DMS 273 treated with DMSO at 0.1 percent for 48 hours (cell line): ENCODE results near the gene GIMAP7.
"Not testable (repeated sequence)": the region's sequence is repeated elsewhere in the genome, so short reads cannot be mapped to it uniquely, and the experiment has no call there.

Source experiments
- DNase-seq: peaks from one replicate; lab custom pipeline; 2025; lab: John Stamatoyannopoulos, UW

Gene GIMAP7

GRCh38 chr7:150513758-150514157, 914 bp upstream of the GIMAP7 start:
- DNase-seq, result no peak

- no peak for DNase-seq
These were observed 826 bp downstream of the GIMAP7 start for GRCh38 chr7:150515248-150516147.

- no peak for DNase-seq
These were observed 2.5 kb downstream of the GIMAP7 start for GRCh38 chr7:150516956-150517745.

GRCh38 chr7:150519310-150519709, 4.6 kb downstream of the GIMAP7 start:
- no peak for DNase-seq

GRCh38 chr7:150520145-150520544, 5.5 kb downstream of the GIMAP7 start:
- DNase-seq, result no peak

GRCh38 chr7:150522931-150523330, 8.3 kb downstream of the GIMAP7 start:
- DNase-seq, result not testable (repeated sequence)

GRCh38 chr7:150524018-150524417, 9.3 kb downstream of the GIMAP7 start:
- DNase-seq, result no peak

- DNase-seq, result no peak
These were observed 17.0 kb downstream of the GIMAP7 start for GRCh38 chr7:150531704-150532103.

GRCh38 chr7:150538259-150538658, 23.6 kb downstream of the GIMAP7 start:
- no peak for DNase-seq

- DNase-seq, result no peak
These were observed 38.5 kb downstream of the GIMAP7 start for GRCh38 chr7:150553163-150553562.

- no peak for DNase-seq
These were observed 42.0 kb downstream of the GIMAP7 start for GRCh38 chr7:150556521-150557138.

- no peak for DNase-seq
These were observed 45.8 kb downstream of the GIMAP7 start for GRCh38 chr7:150560486-150560885.

- DNase-seq, result no peak
These were observed 48.2 kb downstream of the GIMAP7 start for GRCh38 chr7:150562919-150563318.

GRCh38 chr7:150564006-150564405, 49.3 kb downstream of the GIMAP7 start:
- DNase-seq, result no peak

GRCh38 chr7:150564566-150564965, 49.9 kb downstream of the GIMAP7 start:
- no peak for DNase-seq

GRCh38 chr7:150565239-150565638, 50.6 kb downstream of the GIMAP7 start:
- DNase-seq, result no peak

GRCh38 chr7:150566123-150566522, 51.5 kb downstream of the GIMAP7 start:
- no peak for DNase-seq

- no peak for DNase-seq
These were observed 51.9 kb downstream of the GIMAP7 start for GRCh38 chr7:150566572-150566971.

- no peak for DNase-seq
These were observed 52.5 kb downstream of the GIMAP7 start, which contains the start of gene GIMAP4 for GRCh38 chr7:150567169-150567568. TSS of gene GIMAP4 (plus strand) at chr7:150567390. CDS start at chr7:150569902, 2,512 bp downstream.

- no peak for DNase-seq
These were observed 53.2 kb downstream of the GIMAP7 start for GRCh38 chr7:150567871-150568301.

- no peak for DNase-seq
These were observed 54.0 kb downstream of the GIMAP7 start for GRCh38 chr7:150568714-150569113.

GRCh38 chr7:150569245-150569955, 54.7 kb downstream of the GIMAP7 start:
- no peak for DNase-seq
